A549 (cell line): ENCODE data around the gene NTM.

ENCODE experiments used
- CHD4 ChIP-seq: fragments of 200-600 bp; sonication (generic); IDR thresholded peaks from 2 replicates; pipeline ENCODE4 v1.6.1; 2016; ENCODE audit warnings: antibody characterized with exemption, mild to moderate bottlenecking, borderline replicate concordance
- EHF ChIP-seq: fragments of 250-450 bp; sonication (Bioruptor Pico); IDR thresholded peaks from 2 replicates; pipeline ENCODE4 v1.5.0; 2020; ENCODE audit warnings: mild to moderate bottlenecking
- MYC ChIP-seq: IDR thresholded peaks from 2 replicates; pipeline ENCODE4 v1.6.1; 2012; ENCODE audit warnings: mild to moderate bottlenecking, inconsistent platforms, low read length, improper control_type of control experiment, borderline replicate concordance
- RAD21 ChIP-seq, 2 experiments: fragments of >200 bp in 1 of 2; sonication (Bioruptor Twin) in 1 of 2; formaldehyde crosslinking in 1 of 2; IDR thresholded peaks in 1 of 2; conservative IDR thresholded peaks in 1 of 2; 2 replicates in 1 of 2; 3 replicates in 1 of 2; pipeline ENCODE4 v1.6.1; 2012 to 2018; ENCODE audit warnings: inconsistent platforms in 1 of 2
- RARB ChIP-seq: fragments of 250-450 bp; sonication (Bioruptor Pico); IDR thresholded peaks from 2 replicates; pipeline ENCODE4 v1.8.0; 2021; ENCODE audit warnings: mild to moderate bottlenecking, moderate library complexity
- TF ChIP-seq, protein P1 (sequence below): fragments of >200 bp; sonication (Bioruptor Twin); formaldehyde crosslinking; IDR thresholded peaks from 3 replicates; pipeline ENCODE4 v1.5.1; 2016
- TF ChIP-seq, protein P2 (sequence below): IDR thresholded peaks from 2 replicates; pipeline ENCODE4 v1.6.1; 2012

DNA sequence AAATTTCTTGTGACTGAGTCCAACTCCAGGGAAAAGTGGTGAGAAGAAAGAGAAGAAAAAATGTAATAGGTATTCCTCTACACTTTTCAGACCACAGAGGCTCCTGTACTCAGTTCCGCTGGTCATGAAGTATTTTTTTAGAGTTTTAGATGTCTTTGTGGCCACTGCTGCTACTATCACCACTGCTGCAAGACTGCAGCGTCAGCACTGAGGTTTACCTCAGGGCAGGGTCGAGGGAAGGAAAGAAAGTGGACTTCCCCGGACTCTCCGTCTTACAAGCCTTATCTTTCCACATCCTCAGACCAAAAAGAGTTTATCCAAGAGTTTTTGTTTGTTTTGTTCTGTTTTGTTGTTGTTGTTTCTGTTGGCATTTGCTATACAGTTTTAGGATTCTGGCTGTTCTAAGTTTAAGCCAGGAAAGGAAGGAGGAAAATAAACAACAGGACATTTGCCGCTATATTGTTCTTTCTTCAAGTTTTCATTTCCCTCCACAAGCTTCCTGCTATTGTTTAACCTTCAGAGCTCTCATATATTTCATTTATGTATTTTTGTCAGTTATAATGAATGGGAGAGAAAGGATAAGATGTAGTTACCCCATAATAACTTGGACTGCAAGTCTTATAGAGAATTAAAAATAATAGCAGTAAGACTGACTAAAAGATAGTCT is 919.3 kb downstream of the NTM start:
- TF ChIP-seq RARB (CRISPR knock-in tag) = no peak
- TF ChIP-seq, protein P1, sequence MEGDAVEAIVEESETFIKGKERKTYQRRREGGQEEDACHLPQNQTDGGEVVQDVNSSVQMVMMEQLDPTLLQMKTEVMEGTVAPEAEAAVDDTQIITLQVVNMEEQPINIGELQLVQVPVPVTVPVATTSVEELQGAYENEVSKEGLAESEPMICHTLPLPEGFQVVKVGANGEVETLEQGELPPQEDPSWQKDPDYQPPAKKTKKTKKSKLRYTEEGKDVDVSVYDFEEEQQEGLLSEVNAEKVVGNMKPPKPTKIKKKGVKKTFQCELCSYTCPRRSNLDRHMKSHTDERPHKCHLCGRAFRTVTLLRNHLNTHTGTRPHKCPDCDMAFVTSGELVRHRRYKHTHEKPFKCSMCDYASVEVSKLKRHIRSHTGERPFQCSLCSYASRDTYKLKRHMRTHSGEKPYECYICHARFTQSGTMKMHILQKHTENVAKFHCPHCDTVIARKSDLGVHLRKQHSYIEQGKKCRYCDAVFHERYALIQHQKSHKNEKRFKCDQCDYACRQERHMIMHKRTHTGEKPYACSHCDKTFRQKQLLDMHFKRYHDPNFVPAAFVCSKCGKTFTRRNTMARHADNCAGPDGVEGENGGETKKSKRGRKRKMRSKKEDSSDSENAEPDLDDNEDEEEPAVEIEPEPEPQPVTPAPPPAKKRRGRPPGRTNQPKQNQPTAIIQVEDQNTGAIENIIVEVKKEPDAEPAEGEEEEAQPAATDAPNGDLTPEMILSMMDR = no peak
- no peak for TF ChIP-seq CHD4
- TF ChIP-seq, protein P2, sequence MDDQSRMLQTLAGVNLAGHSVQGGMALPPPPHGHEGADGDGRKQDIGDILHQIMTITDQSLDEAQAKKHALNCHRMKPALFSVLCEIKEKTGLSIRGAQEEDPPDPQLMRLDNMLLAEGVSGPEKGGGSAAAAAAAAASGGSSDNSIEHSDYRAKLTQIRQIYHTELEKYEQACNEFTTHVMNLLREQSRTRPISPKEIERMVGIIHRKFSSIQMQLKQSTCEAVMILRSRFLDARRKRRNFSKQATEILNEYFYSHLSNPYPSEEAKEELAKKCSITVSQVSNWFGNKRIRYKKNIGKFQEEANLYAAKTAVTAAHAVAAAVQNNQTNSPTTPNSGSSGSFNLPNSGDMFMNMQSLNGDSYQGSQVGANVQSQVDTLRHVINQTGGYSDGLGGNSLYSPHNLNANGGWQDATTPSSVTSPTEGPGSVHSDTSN = no peak
- TF ChIP-seq RAD21 (conservative IDR thresholded peaks at IDR 0.05 in 1 of 2, IDR thresholded peaks at IDR 0.05 in 1 of 2) = no peak
- TF ChIP-seq MYC = no peak
- TF ChIP-seq EHF = no peak
